GM12872 (cell line): ENCODE results near the gene EXTL1.

ENCODE experiments used
- TF ChIP-seq, protein P1 (sequence below): IDR thresholded peaks from 3 replicates; pipeline ENCODE4 v1.5.1; 2011; ENCODE audit warnings: low read depth, mild to moderate bottlenecking, low read length, moderate library complexity; ENCODE audit not compliant: insufficient read depth

Gene EXTL1

DNA sequence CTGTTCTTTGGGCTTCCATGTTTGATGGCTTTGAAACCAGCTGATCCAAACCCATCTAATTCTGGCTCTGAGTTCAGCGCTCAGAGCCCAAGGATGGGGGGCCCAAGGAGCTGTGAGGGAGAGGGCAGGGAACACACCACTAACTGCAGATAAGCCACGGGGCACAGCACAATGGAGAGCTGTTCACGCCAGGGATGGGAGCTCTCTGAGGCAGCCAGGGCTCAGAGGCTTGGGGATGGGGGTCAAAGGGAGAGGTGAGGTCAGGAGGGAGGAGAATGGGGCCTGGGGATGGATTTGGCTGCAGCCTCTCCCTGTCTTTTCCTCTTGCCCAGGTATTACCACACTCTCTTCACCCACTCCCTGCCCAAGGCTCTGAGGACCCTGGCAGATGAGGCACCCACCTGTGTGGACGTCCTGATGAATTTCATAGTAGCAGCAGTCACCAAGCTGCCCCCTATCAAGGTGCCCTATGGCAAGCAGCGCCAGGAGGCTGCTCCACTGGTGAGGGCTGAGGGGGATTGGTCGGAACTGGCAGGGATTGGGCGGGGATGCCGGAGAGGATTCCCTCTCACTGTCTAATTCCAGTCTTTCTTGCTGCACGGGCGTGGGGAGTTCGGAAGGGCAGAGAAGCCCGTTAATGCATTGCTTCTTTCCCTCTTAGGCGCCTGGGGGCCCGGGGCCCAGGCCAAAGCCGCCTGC lies 13.1 kb downstream of the EXTL1 start:
- TF ChIP-seq, protein P1, sequence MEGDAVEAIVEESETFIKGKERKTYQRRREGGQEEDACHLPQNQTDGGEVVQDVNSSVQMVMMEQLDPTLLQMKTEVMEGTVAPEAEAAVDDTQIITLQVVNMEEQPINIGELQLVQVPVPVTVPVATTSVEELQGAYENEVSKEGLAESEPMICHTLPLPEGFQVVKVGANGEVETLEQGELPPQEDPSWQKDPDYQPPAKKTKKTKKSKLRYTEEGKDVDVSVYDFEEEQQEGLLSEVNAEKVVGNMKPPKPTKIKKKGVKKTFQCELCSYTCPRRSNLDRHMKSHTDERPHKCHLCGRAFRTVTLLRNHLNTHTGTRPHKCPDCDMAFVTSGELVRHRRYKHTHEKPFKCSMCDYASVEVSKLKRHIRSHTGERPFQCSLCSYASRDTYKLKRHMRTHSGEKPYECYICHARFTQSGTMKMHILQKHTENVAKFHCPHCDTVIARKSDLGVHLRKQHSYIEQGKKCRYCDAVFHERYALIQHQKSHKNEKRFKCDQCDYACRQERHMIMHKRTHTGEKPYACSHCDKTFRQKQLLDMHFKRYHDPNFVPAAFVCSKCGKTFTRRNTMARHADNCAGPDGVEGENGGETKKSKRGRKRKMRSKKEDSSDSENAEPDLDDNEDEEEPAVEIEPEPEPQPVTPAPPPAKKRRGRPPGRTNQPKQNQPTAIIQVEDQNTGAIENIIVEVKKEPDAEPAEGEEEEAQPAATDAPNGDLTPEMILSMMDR = no peak

- TF ChIP-seq, protein P1 = no peak
Observed at GRCh38 chr1:26035203-26035958, 13.8 kb downstream of the EXTL1 start.

- TF ChIP-seq, protein P1 = peak; percentile 98
Observed at GRCh38 chr1:26035959-26036755, 14.6 kb downstream of the EXTL1 start.

DNA sequence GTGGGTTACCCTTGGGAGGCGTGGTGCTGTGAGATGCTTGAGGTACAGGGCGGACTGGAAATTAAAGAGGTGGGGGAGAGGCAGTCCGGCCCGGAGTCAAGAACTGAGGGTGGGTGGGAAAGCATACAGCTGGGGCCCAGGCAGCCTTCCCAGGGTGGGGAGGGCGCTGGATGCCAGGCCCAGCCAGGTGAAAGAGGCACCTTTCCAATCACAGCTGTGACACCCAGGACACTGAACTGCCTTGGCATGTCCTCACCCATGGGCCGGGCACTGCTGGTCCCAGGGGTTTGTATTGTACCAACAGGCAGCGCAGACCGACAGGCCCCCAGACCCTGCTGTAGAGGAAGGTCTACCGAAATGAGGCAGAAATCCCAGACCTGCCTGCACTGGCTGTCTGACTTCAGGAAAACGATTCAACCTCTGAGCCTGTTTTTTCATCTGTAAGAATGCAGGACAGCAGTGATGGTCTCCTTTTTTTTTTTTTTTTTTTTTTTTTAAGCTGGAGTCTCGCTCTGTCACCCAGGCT lies 15.2 kb downstream of the EXTL1 start:
- TF ChIP-seq, protein P1 = no peak

DNA sequence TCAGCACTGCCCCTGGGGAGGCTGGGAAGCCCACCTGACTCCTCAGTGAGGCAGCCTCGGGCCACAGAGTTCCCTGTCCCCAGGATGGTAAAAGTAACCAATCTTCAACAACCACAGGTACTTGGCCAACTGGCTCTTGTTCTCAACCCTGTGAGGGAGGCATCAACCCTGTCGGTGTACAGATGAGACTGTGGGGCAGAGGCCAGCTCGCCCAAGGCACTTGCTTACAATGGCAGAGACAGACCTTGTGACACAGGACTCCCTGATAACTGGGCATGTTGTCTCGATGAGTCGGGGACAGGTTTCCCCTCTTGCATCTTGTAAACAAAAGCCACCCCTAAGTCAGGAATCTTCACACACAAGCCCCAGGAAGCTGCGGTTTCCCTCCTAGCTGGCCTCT lies 16.3 kb downstream of the EXTL1 start:
- TF ChIP-seq, protein P1 = no peak

DNA sequence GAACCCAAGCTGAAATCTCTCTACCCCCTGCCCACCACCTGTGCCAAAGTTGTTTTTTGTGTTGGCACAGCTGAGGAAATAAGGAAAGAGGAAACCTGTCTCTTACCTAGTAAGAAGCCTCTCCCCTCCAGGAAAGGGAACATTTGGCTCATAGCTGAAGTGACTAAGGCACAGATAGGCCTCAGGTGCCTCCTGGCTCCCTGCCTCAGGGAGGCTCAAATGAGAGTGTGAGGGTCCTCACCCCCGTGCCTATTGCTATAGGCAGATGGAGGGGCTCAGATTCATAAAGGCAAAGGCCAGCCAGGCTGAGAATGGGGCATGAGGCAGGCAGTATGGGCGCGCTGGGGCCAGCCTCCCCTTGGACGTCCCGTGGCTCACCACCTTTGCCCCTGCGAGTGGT lies 16.9 kb downstream of the EXTL1 start:
- TF ChIP-seq, protein P1 = no peak

GRCh38 chr1:26038904-26039303 lies 17.3 kb downstream of the EXTL1 start:
- TF ChIP-seq, protein P1 = no peak
